Left lung (tissue), 10 donors: ENCODE results near the gene OTUD3. TPM values are rescaled to one million over a fixed set of nuclear protein-coding genes. Genes with fewer than 3 reads are reported as not detected.
"Not testable (repeated sequence)": the region's sequence is repeated elsewhere in the genome, so short reads cannot be mapped to it uniquely, and the experiment has no call there.

ENCODE experiments used
- ATAC-seq: fragments of 200-7000 bp; cut with Tn5 transposase; one replicate; pipeline ENCODE4 v1.9.1; 2020; ENCODE audit warnings: moderate library complexity
- DNase-seq, 4 donors: peaks; one replicate each; pipeline ENCODE4 v3.0.0-alpha.2; 2013 to 2020
- H3K27ac ChIP-seq, 2 donors: fragments of 200-600 bp; sonication (generic) in 1 of 2; one replicate each; pipeline versions ENCODE4 v1.5.0 to v1.8.0; 2020 to 2021
- H3K27me3 ChIP-seq, 2 donors: fragments of 200-600 bp; sonication (generic) in 1 of 2; one replicate each; pipeline versions ENCODE4 v1.5.0 to v1.8.0; 2020 to 2021
- H3K36me3 ChIP-seq, 2 donors: fragments of 200-600 bp; sonication (generic) in 1 of 2; one replicate each; pipeline versions ENCODE4 v1.5.0 to v1.8.0; 2020 to 2021
- H3K4me1 ChIP-seq, 2 donors: fragments of 200-600 bp; one replicate each; pipeline ENCODE4 v1.8.0; 2021
- H3K4me3 ChIP-seq, 2 donors: fragments of 200-600 bp; sonication (generic) in 1 of 2; one replicate each; pipeline versions ENCODE4 v1.5.0 to v1.8.0; 2020 to 2021; ENCODE audit warnings: mild to moderate bottlenecking in 1 of 2
- H3K9me3 ChIP-seq, 2 donors: fragments of 200-600 bp; sonication (generic) in 1 of 2; one replicate each; pipeline versions ENCODE4 v1.5.0 to v1.8.0; 2020 to 2021
- CTCF ChIP-seq, 2 donors: fragments of 200-600 bp; sonication (generic) in 1 of 2; IDR thresholded peaks; one replicate each; pipeline versions ENCODE4 v1.5.0 to v1.8.0; 2021; ENCODE audit warnings: antibody characterized with exemption in 2 of 2
- intact Hi-C, 2 donors: fragments of 100-400 bp; cut with DNase I; formaldehyde crosslinking; loops; one replicate each; pipeline versions ENCODE4 v1.11.2 to v1.14.2; 2022
- polyA plus RNA-seq, 6 donors: library from polyadenylated mRNA; unstranded; fragments of 120-200 nt; gene quantifications; one replicate each; pipeline ENCODE4 v1.2.1, GENCODE V29; 2013; ENCODE audit not compliant: insufficient read length in 6 of 6
- total RNA-seq, 2 donors: library from RNA; stranded (reverse); fragmentation: NEBNext Ultra II Directional; extraction: Animal tissue kit (Norgen Biotek cat#: 25700); gene quantifications; one replicate each; pipeline ENCODE4 v1.2.1, GENCODE V29; 2021
- donor health status: DM: no; HTN: yes; CAD: no.
- donor health status: DM: no; HTN: no; CAD: no.

The OTUD3 gene
- total and polyA plus RNA-seq, 8 donors: 9.8 to 52.2 (median 29.0) TPM

GRCh38 chr1:19877821-19878636 lies 4.2 kb upstream of the OTUD3 start:
- no peaks in the 10 kb centered on the region for H3K9me3 ChIP-seq
- H3K4me1 ChIP-seq: peaks cover 2 to 5% of the 10 kb centered on the region in 2 donors
- TF ChIP-seq CTCF (IDR thresholded peaks at IDR 0.05): no peak
- H3K36me3 ChIP-seq: no peaks in the 10 kb centered on the region
- H3K27ac ChIP-seq: no peak overlapping the region
- intact Hi-C loops: no loop called here
- H3K27me3 ChIP-seq: peaks cover 0 to 39% of the 10 kb centered on the region in 2 donors
- DNase-seq (no peak), ATAC-seq (peak; percentile 2)
- H3K4me3 ChIP-seq: no peak overlapping the region

- TF ChIP-seq CTCF (IDR thresholded peaks at IDR 0.05): no peak
- Histone ChIP-seq H3K4me3 (no peak overlapping the region), H3K27me3 (peaks cover 0 to 33% of the 10 kb centered on the region in 2 donors), H3K27ac (no peak overlapping the region), H3K4me1 (peaks cover 6 to 11% of the 10 kb centered on the region in 2 donors), H3K36me3 (no peaks in the 10 kb centered on the region), H3K9me3 (no peaks in the 10 kb centered on the region)
- peak in 1 of 4 donors; percentile 26 for DNase-seq
- ATAC-seq: no peak
- intact Hi-C loops: no loop called here
Observed at GRCh38 chr1:19878637-19878985, 3.6 kb upstream of the OTUD3 start.

GRCh38 chr1:19879227-19879626 lies 3.0 kb upstream of the OTUD3 start:
- Histone ChIP-seq H3K4me3 (no peak overlapping the region), H3K27ac (no peak overlapping the region), H3K9me3 (no peaks in the 10 kb centered on the region), H3K36me3 (no peaks in the 10 kb centered on the region), H3K27me3 (peaks cover 0 to 32% of the 10 kb centered on the region in 2 donors), H3K4me1 (peaks cover 9 to 17% of the 10 kb centered on the region in 2 donors)
- ATAC-seq (no peak), DNase-seq (no peak)
- no peak for TF ChIP-seq CTCF (IDR thresholded peaks at IDR 0.05)
- intact Hi-C loops: no loop called here

GRCh38 chr1:19879661-19880060 lies 2.5 kb upstream of the OTUD3 start:
- DNase-seq (no peak), ATAC-seq (no peak)
- no peak overlapping the region for H3K27ac ChIP-seq
- no peak for TF ChIP-seq CTCF (IDR thresholded peaks at IDR 0.05)
- intact Hi-C loops: no loop called here
- peaks cover 0 to 31% of the 10 kb centered on the region in 2 donors for H3K27me3 ChIP-seq
- H3K36me3 ChIP-seq: no peaks in the 10 kb centered on the region
- H3K4me1 ChIP-seq: peaks cover 9 to 17% of the 10 kb centered on the region in 2 donors
- no peak overlapping the region for H3K4me3 ChIP-seq
- H3K9me3 ChIP-seq: no peaks in the 10 kb centered on the region

- ATAC-seq, H3K4me3 ChIP-seq, DNase-seq, intact Hi-C loops, H3K27ac ChIP-seq, H3K36me3 ChIP-seq, H3K9me3 ChIP-seq: not testable (repeated sequence)
- peaks cover 16 to 26% of the 10 kb centered on the region in 2 donors for H3K4me1 ChIP-seq
- peaks cover 0 to 20% of the 10 kb centered on the region in 2 donors for H3K27me3 ChIP-seq
Observed at GRCh38 chr1:19880841-19881240, 1.4 kb upstream of the OTUD3 start.
